Measurements from ENCODE around the gene NKG7. TPM values are rescaled to one million over a fixed set of nuclear protein-coding genes. Genes with fewer than 3 reads are reported as not detected.

NKG7 gene
- total and polyA plus RNA-seq, 2 of the 13 experiments (the other 11 are each of a cell fraction or from before 2014, with no cell fraction given): 0.40 TPM; not detected in 1

DNA sequence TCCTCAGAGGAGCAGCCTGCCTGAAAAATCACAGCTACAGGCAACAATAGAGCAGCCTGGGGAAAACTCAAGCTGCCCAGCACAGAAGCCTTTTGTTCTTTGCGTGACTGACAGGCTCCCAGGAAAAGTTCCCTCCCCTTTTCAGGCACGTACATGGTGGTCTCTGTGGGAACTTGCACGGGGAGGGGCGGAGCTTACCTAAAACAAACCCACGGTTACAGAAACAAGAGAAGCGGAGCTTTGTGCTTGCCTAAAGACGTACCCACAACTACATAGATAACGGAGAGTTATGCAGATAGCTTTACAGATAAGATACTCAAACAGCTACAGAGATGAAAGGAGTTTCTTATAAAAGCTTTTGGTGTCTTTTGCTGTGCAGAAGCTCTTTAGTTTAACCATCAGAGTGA is 17.7 kb downstream of the NKG7 start (continued):
- TF ChIP-seq ZNF737 (CRISPR knock-in tag; IDR thresholded peaks at IDR 0.05; ENCODE audit: borderline replicate concordance) (no peak), HHEX (CRISPR knock-in tag; IDR thresholded peaks at IDR 0.05) (0 out of 2 replicates have a peak, but pooled peaks have one; percentile 40), ZFX (CRISPR knock-in tag; IDR thresholded peaks at IDR 0.05; ENCODE audit: low read depth) (no peak), KLF6 (CRISPR knock-in tag; IDR thresholded peaks at IDR 0.05) (no peak), ZSCAN31 (CRISPR knock-in tag; IDR thresholded peaks at IDR 0.05; ENCODE audit: low read depth) (no peak), PHF20 (CRISPR knock-in tag; IDR thresholded peaks at IDR 0.05) (no peak), ZNF776 (CRISPR knock-in tag; IDR thresholded peaks at IDR 0.05) (no peak), ZC3H4 (CRISPR knock-in tag; IDR thresholded peaks at IDR 0.05; ENCODE audit: borderline replicate concordance) (peak; percentile 84; the same call in 1 of the 2 replicates), AHR (CRISPR knock-in tag; IDR thresholded peaks at IDR 0.05) (no peak; the same call in 1 of the 2 replicates), ADNP (CRISPR knock-in tag; IDR thresholded peaks at IDR 0.05) (no peak), THRA (CRISPR knock-in tag; IDR thresholded peaks at IDR 0.05; ENCODE audit: borderline replicate concordance) (peak; percentile 91)
- TF ChIP-seq, protein P1, sequence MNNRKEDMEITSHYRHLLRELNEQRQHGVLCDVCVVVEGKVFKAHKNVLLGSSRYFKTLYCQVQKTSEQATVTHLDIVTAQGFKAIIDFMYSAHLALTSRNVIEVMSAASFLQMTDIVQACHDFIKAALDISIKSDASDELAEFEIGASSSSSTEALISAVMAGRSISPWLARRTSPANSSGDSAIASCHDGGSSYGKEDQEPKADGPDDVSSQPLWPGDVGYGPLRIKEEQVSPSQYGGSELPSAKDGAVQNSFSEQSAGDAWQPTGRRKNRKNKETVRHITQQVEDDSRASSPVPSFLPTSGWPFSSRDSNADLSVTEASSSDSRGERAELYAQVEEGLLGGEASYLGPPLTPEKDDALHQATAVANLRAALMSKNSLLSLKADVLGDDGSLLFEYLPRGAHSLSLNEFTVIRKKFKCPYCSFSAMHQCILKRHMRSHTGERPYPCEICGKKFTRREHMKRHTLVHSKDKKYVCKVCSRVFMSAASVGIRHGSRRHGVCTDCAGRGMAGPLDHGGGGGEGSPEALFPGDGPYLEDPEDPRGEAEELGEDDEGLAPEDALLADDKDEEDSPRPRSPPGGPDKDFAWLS (CRISPR knock-in tag; IDR thresholded peaks at IDR 0.05; ENCODE audit: borderline replicate concordance): no peak
- TF ChIP-seq, protein P2, sequence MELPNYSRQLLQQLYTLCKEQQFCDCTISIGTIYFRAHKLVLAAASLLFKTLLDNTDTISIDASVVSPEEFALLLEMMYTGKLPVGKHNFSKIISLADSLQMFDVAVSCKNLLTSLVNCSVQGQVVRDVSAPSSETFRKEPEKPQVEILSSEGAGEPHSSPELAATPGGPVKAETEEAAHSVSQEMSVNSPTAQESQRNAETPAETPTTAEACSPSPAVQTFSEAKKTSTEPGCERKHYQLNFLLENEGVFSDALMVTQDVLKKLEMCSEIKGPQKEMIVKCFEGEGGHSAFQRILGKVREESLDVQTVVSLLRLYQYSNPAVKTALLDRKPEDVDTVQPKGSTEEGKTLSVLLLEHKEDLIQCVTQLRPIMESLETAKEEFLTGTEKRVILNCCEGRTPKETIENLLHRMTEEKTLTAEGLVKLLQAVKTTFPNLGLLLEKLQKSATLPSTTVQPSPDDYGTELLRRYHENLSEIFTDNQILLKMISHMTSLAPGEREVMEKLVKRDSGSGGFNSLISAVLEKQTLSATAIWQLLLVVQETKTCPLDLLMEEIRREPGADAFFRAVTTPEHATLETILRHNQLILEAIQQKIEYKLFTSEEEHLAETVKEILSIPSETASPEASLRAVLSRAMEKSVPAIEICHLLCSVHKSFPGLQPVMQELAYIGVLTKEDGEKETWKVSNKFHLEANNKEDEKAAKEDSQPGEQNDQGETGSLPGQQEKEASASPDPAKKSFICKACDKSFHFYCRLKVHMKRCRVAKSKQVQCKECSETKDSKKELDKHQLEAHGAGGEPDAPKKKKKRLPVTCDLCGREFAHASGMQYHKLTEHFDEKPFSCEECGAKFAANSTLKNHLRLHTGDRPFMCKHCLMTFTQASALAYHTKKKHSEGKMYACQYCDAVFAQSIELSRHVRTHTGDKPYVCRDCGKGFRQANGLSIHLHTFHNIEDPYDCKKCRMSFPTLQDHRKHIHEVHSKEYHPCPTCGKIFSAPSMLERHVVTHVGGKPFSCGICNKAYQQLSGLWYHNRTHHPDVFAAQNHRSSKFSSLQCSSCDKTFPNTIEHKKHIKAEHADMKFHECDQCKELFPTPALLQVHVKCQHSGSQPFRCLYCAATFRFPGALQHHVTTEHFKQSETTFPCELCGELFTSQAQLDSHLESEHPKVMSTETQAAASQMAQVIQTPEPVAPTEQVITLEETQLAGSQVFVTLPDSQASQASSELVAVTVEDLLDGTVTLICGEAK (IDR thresholded peaks at IDR 0.05): no peak
- TF ChIP-seq, protein P2 (CRISPR knock-in tag; IDR thresholded peaks at IDR 0.05): no peak; the same call in 1 of the 2 replicates
- TF ChIP-seq, protein P3, sequence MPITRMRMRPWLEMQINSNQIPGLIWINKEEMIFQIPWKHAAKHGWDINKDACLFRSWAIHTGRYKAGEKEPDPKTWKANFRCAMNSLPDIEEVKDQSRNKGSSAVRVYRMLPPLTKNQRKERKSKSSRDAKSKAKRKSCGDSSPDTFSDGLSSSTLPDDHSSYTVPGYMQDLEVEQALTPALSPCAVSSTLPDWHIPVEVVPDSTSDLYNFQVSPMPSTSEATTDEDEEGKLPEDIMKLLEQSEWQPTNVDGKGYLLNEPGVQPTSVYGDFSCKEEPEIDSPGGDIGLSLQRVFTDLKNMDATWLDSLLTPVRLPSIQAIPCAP (CRISPR knock-in tag; IDR thresholded peaks at IDR 0.05; ENCODE audit: low read depth): no peak
- TF ChIP-seq, protein P4, sequence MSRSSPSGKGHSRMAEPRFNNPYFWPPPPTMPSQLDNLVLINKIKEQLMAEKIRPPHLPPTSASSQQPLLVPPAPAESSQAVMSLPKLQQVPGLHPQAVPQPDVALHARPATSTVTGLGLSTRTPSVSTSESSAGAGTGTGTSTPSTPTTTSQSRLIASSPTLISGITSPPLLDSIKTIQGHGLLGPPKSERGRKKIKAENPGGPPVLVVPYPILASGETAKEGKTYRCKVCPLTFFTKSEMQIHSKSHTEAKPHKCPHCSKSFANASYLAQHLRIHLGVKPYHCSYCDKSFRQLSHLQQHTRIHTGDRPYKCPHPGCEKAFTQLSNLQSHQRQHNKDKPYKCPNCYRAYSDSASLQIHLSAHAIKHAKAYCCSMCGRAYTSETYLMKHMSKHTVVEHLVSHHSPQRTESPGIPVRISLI (CRISPR knock-in tag; IDR thresholded peaks at IDR 0.05; ENCODE audit: borderline replicate concordance): no peak

Data from HepG2 (cell line).